ENCODE measurements around the gene EMILIN3. TPM values are rescaled to one million over a fixed set of nuclear protein-coding genes. Genes with fewer than 3 reads are reported as not detected.

Gene EMILIN3
- total RNA-seq, 1 donor from 2014 or later = 0.40 TPM

- DNase-seq (ENCODE audit: low read depth) = no peak
- no peak for TF ChIP-seq CTCF (conservative IDR thresholded peaks at IDR 0.05; ENCODE audit: low read depth, low read length)
- no peak overlapping the region for H3K4me3 ChIP-seq (ENCODE audit: low read depth, low read length)
Measured at GRCh38 chr20:41391587-41392001, 25.0 kb upstream of the EMILIN3 start.

GRCh38 chr20:41390889-41391288, 24.3 kb upstream of the EMILIN3 start:
- DNase-seq (ENCODE audit: low read depth) = no peak
- no peak for TF ChIP-seq CTCF (conservative IDR thresholded peaks at IDR 0.05; ENCODE audit: low read depth, low read length)

GRCh38 chr20:41387444-41387851, 20.8 kb upstream of the EMILIN3 start:
- H3K4me3 ChIP-seq (ENCODE audit: low read depth, low read length) = no peak overlapping the region
- DNase-seq (ENCODE audit: low read depth) = no peak
- no peak for TF ChIP-seq CTCF (conservative IDR thresholded peaks at IDR 0.05; ENCODE audit: low read depth, low read length)

More at GRCh38 chr20:41390889-41391288, 24.3 kb upstream of the EMILIN3 start:
- no peak overlapping the region for H3K4me3 ChIP-seq (ENCODE audit: low read depth, low read length)

- no peak overlapping the region for H3K4me3 ChIP-seq (ENCODE audit: low read depth, low read length)
- DNase-seq (ENCODE audit: low read depth) = no peak
- no peak for TF ChIP-seq CTCF (conservative IDR thresholded peaks at IDR 0.05; ENCODE audit: low read depth, low read length)
Measured at GRCh38 chr20:41386502-41387427, 20.1 kb upstream of the EMILIN3 start.

GRCh38 chr20:41382791-41383305, 16.2 kb upstream of the EMILIN3 start:
- no peak for DNase-seq (ENCODE audit: low read depth)
- no peak for TF ChIP-seq CTCF (conservative IDR thresholded peaks at IDR 0.05; ENCODE audit: low read depth, low read length)
- no peak overlapping the region for H3K4me3 ChIP-seq (ENCODE audit: low read depth, low read length)

GRCh38 chr20:41380551-41381193, 14.1 kb upstream of the EMILIN3 start:
- no peak for DNase-seq (ENCODE audit: low read depth)
- H3K4me3 ChIP-seq (ENCODE audit: low read depth, low read length) = no peak overlapping the region
- no peak for TF ChIP-seq CTCF (conservative IDR thresholded peaks at IDR 0.05; ENCODE audit: low read depth, low read length)
